ENCODE data around the gene EFCAB14.
"Not testable (repeated sequence)": the region's sequence is repeated elsewhere in the genome, so short reads cannot be mapped to it uniquely, and the experiment has no call there.

The EFCAB14 gene

DNA sequence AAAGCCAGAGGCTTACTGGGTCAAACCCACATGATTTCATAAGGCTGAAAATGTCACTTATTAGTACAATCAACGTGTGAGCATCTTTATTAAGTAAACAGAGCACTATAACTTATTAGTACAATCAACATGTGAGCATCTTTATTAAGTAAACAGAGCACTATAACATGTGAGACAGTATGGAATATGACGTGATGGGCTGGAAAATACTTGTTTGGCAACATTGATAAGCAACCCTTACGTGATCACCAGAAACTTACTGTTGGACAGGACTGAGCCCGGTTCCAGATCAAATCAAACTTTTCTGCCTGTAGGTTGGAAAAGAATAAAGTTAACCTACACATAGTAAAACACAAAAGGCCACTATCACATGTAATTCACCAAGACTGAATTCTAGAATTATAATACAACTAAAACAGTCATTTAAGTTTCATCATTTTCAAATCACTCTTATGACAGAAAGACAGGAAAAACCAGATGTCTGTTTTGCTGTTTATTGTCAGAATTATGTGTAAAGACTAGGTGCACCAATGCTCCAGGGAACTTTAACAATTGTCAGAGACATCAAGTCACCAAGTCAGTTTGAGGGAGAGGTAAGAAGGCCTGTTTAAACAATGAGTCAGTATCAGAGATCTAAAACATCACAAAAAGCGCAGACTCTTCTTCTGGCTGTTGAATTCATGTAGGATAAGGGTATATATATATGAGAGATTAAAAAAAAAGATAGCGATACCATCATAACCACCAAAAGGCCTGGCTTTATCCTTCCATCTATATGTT lies 66.4 kb downstream of the EFCAB14 start:
- DNase-seq: no peak

DNA sequence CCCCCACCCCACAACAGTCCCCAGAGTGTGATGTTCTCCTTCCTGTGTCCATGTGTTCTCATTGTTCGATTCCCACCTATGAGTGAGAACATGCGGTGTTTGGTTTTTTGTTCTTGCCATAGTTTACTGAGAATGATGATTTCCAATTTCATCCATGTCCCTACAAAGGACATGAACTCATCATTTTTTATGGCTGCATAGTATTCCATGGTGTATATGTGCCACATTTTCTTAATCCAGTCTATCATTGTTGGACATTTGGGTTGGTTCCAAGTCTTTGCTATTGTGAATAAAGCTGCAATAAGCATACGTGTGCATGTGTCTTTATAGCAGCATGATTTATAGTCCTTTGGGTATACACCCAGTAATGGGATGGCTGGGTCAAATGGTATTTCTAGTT lies 67.8 kb downstream of the EFCAB14 start:
- not testable (repeated sequence) for DNase-seq

DNA sequence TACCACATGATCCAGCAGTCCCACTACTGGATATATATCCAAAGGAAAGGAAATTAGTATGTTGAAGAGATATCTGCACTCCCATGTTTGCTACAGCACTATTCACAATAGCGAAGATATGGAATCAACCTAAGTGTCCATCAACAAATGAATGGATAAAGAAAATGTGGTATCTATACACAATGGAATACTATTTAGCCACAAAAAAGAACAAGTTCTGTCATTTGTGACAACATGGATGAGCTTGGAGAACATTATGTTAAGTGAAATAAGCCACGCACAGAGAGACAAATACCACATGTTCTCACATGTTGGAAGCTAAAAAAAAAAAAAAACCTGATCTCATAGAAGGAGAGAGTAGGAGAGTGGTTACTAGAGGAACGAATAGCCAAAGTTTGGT lies 68.4 kb downstream of the EFCAB14 start:
- no peak for DNase-seq

DNA sequence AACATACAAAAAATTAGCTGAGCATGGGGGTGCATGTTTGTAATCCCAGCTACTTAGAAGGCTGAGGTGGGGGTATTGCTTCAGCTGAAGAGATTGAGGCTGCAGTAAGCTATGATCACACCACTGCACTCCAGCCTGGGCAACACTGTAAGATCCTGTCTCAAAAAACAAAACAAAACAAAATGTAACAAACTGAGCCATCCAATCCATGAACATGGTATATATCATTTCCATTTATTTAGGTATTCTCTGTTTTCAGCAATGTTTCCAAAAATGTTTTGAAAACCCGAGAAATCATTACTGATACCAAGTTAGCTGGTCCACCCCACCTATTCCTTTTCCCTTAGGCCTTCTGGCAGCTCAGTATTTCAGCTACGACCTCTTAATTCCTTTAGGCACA lies 69.2 kb downstream of the EFCAB14 start:
- no peak for DNase-seq

DNA sequence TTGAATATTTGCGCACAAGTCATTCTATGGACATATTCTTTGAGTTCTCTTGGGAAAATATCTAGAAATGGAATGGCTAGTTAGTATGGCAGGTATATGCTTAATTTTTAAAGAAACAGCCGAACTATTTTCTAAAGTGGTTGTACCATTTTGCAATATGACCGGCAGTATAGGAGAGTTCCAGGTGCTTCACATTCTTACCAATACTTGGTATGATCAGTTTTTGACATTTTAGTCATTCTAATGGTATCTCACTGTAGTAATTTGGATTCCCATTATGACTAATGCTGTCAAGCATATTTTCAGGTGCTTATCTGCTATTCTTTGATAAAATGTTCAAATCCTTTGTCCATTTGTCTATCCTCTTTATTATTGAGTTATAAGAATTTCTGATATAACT lies 71.3 kb downstream of the EFCAB14 start:
- no peak for DNase-seq

DNA sequence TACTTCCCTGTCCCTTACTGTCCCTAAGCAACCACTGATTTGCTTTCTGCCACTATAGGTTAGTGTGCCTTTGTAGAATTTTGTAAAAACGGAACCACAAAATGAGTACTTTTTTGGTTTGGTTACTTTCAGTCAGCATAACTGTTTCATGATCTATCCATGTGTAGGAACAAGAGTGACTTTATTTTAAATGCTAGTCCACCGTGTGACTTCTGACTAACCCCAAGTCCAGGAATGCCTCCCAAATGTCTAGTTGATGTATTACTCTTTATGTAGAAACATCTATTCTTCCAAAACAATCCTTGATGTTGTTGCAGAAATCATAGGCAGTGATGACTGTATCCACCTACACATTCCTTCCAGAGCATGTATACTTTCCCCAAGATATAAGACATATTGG lies 72.1 kb downstream of the EFCAB14 start:
- no peak for DNase-seq

DNA sequence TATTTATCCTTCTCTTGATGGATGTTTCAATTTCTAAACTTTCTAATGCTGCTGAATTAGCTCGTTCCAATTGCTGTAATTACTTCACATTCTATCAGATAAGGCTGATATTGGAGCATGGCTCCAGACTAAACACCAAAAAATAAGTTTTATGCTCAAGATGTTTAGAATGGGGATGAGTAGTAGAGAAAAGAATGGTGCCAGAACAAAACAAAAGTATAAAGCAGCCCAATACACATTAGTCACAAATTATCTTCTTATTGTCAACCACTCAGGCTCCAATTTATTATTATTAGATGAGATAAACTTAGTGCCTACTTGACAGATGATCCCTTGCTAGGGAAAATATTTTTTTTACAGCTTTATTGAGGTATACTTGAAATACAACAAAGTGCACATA lies 72.6 kb downstream of the EFCAB14 start:
- DNase-seq: no peak

DNA sequence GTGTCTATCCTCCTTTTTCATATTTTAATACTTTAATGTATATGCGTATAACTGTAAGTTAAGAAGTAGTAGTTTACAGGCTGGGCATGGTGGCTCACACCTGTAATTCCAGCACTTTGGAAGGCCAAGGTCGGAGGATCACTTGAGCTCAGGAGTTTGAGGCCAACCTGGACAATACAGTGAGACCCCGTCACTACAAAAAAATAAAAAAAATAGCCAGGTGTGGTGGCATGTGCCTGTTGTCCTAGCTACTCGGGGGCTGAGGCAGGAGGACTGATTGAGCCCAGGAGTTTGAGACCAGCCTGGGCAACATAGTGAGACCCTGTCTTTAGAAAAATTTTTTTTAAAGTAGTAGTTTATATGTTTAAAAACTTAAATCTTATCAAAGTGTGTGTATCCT lies 73.1 kb downstream of the EFCAB14 start:
- no peak for DNase-seq

DNA sequence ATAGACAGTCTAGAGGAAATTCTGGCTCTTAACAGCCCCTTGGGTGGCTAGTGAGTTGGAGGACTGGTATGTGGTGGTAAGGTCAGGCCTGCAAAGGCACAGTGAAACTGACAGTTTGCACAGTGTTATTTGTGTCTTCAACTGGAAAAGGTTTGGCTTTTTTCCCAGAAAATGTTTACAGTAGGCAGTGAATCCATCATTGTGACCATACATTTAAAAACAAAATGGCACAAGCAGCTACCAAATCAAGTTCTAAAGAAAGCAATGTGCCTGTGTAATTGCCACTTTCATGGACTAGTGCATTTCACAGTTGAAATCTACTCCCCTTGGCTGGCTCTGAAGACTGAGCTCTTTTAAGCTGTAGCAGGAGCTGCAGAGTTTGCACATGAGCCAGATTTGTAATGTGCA lies 75.5 kb downstream of the EFCAB14 start:
- no peak for DNase-seq

DNA sequence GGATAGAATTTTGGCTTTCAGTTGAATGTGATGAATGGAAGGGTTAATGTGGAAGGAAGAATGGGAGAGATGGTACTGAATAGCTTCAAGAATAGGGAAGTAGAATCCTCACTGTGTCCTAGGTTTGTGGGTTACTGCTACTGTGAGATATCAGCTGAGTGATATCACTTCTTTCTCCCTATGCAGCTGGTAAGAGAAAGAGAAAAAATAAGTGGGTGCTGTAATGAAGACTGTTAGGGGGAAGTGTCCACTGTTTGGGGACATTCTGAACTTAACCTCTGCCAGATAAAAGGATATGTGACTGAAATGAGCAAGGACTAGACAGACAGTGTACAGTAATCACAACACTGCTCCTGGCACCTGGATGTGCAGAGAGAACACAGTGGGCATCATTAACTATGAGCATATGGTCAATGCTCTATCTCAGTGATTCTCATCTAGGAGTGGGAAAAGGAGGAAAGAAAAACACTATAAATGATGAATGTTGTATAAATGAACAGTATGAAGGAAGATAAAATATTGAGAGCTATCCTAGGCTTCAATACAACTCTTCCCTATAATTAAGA lies 76.7 kb downstream of the EFCAB14 start:
- DNase-seq: no peak

DNA sequence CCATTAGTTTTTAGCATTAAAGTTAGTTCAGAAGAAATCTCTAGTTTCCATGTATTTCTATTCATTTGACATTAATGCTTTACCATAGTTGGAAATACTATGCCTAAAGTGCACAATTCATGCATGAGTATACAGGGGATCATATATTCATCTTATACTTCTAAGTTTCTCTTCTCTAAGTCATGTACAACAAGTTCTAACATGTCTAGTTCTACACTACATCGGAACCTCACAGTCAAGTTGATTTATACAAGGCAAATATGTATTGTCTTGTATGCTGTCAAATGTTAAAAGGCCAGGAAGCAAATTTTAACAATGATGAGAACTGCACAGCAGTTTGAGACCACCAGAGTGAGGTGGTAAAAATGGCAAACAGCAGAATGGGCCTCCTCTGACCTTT lies 79.4 kb downstream of the EFCAB14 start:
- no peak for DNase-seq

DNA sequence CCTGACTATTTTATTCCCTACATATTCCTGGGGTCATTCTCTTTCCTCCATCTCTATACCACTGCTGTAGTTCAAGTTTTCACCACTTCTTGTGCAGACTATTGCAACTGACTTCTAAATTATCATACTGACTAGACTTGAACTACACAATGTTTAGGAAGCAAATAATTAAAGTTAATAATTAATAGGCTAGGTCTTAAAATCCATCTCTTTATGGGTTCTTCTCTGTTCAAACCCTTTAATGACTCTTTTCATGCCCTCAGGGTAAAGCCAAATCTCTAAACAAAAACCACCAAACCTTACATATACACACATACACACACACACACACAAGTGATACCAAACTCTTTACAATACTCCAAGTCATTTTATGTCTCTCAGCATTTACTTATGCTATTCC lies 80.0 kb downstream of the EFCAB14 start:
- no peak for DNase-seq

DNA sequence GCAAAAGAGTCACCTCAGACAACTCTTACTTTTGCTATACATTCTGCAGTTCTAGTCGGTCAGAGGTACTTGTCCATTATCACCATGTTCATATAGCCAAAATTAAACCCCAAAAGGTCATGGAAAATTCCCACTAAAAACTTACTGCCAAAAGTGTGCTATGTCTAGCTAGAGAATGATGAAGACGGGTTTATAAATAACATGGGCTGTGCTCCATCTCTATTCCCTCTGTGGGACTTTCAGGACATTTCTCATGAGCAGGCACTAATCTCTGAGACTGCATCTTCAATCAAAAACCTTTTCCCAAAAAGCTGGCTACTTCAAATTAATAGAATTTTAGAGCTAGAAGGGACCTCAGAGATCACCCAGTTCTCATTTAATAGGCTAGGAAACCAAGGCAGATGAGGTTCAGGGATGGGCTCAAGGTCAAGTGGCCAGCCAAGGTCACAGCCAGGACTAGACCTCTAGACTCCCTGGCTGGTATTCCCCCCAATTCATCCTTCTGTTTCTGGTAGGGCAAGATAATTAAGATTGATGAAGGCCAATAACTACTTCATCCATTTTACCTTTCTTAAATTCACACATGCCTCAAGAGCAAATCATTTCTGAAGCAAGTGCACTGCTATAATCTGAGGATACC lies 81.3 kb downstream of the EFCAB14 start:
- DNase-seq: no peak

DNA sequence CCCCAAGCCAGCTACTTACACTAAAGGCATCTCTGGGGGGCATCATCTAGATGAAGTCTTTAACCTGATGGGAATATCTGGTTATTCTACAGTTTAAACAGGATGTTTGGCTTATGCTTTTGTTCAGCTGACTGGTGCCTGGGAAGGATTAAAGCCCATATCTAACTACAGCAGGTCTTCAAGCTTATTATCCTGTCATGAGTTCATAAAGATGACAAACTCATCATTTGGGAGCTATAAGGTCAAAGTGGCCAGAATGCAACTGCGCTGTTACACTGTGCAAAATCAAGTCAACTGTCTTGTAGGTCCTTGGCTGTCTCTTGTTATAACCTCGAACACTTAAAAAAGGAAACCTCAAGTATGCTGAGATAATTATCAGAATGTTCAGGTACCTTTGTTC lies 83.7 kb downstream of the EFCAB14 start:
- no peak for DNase-seq

DNA sequence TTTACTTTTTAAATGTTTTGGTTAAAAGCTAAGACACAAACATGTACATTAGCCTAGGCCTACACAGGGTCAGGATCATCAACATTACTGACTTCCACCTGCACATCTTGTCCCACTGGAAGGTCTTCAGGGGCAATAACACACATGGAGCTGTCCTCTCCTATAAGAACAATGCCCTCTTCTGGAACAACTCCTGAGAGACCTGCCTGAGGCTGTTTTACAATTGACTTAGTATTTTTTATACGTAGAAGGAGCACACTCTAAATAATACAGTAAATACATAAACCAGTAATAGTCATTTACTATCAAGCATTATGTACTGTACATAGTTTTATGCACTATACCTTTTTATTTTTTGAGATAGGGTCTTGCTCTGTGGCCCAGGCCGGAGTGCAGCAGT lies 88.2 kb downstream of the EFCAB14 start:
- DNase-seq: no peak
